ENCODE results near the gene TSPAN14.
"Not testable (repeated sequence)": the region's sequence is repeated elsewhere in the genome, so short reads cannot be mapped to it uniquely, and the experiment has no call there.

TSPAN14 gene

DNA sequence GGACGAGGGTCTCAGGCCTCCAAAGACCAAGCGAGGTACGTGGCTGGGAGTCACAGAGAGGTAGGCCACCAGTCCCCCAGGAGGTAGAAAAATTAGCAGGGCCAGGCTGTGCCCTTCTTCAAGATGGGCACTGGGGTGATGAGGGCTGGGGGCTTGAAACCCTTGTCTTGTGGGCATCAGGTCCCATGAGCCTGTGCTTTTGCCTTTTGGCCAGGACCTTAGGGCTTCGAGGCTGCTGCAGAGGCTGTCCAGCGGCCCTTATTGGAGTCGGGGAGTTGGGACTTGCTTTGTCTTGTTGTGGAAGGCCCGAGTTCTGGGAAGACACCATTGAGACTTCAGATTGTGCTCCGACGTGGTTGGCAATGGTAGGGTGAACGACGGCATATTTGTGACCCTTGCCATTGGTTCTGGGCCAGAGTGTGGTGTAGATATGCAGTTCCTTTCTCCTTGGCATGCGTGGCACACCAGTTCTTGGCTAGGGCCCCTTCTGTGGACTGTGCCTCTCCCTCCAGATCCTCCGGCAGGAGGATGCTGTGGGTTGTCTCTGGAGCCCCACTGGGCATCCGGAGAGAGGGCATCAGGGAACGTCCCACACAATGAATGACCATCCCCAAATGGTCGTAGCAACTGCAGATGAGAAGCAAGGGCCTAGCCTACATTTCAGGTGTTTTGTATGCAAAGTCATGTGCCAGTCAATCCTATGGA, 84.5 kb downstream of the TSPAN14 start:
- no peak overlapping the region for H3K27ac Mint-ChIP-seq
- no peak overlapping the region for H3K4me3 Mint-ChIP-seq
- no peaks in the 10 kb centered on the region for H3K9me3 Mint-ChIP-seq
- H3K27me3 Mint-ChIP-seq (ENCODE audit: low read depth): no peaks in the 10 kb centered on the region
- no peak for DNase-seq (ENCODE audit: low spot score)
- H3K4me1 Mint-ChIP-seq (ENCODE audit: low read depth): peaks cover 12% of the 10 kb centered on the region
- H3K36me3 Mint-ChIP-seq (ENCODE audit: low read depth): peaks cover 3% of the 10 kb centered on the region

DNA sequence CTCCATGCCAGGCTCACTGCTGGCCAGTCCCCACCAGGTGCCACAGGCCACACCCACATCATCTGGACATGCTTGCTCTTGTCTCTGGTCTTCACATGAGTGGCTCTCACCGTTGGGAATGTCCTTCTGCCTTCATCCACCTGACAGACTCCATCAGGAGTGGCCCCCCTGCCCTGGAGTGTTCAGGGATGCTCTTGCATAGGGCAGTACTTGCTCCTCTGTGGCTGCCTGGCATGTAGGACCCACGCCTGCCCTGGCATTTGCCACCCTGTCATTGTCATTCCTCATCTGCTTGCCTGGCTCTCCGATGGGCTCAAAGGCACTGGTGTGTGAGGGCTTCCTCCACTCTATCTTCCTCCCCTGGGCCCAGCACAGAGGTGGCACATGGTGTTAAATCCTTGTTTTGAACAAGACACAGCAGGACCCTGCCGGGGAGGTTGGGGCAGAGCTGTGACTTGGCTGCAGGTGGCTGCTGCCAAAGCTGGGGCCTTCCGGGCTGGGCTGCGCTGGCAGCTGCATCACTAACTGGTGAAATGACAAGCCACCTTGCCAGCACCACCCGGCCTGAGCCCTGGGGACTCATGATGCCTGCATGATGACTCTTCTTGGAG, 85.4 kb downstream of the TSPAN14 start:
- no peak overlapping the region for H3K27ac Mint-ChIP-seq
- peaks cover 2% of the 10 kb centered on the region for H3K27me3 Mint-ChIP-seq (ENCODE audit: low read depth)
- H3K4me1 Mint-ChIP-seq (ENCODE audit: low read depth): peaks cover 12% of the 10 kb centered on the region
- H3K4me3 Mint-ChIP-seq: no peak overlapping the region
- no peak for DNase-seq (ENCODE audit: low spot score)
- no peaks in the 10 kb centered on the region for H3K9me3 Mint-ChIP-seq
- H3K36me3 Mint-ChIP-seq (ENCODE audit: low read depth): peaks cover 3% of the 10 kb centered on the region

DNA sequence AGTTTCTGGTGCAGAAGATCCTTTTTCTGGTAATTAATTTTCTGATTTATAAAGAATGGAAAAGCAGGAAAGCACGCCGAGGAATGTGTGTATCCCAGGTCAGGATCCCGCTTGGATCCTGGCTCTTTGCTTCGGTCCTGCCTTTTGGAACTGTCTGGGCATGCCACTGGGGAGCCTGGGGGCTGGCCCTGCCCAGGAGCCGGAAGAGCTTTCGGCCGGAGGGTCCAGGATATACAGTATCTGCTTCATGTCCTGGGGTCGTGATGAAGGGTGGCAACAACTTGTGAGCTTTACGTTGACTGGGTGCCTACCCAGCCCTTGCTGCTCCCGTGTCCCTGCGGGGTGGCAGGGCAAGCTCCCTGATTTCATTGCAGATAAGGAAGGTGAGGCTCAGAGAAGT, 86.0 kb downstream of the TSPAN14 start:
- H3K9me3 Mint-ChIP-seq: no peaks in the 10 kb centered on the region
- no peak overlapping the region for H3K27ac Mint-ChIP-seq
- DNase-seq (ENCODE audit: low spot score): no peak
- H3K4me1 Mint-ChIP-seq (ENCODE audit: low read depth): peaks cover 12% of the 10 kb centered on the region
- H3K36me3 Mint-ChIP-seq (ENCODE audit: low read depth): peaks cover 5% of the 10 kb centered on the region
- H3K27me3 Mint-ChIP-seq (ENCODE audit: low read depth): peaks cover 7% of the 10 kb centered on the region
- H3K4me3 Mint-ChIP-seq: no peak overlapping the region

DNA sequence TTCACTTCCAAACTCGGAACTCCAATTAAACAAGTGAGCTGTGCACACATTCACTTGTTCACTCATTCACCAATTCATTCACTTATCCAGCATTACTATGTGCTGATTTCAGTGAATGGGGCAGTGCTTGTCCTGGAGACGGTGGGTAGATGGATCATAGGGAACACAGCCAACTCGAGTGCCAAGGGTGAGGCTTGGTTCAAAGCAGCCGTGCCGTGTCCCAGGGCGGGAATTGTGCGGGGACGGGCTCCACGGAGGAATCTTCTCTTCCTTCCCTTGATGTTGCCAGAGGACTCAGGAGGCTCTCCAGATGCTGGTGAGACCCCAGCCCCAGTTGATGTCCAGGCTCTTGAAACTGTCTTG, 86.5 kb downstream of the TSPAN14 start:
- H3K9me3 Mint-ChIP-seq: no peaks in the 10 kb centered on the region
- no peak overlapping the region for H3K4me3 Mint-ChIP-seq
- peaks cover 11% of the 10 kb centered on the region for H3K27me3 Mint-ChIP-seq (ENCODE audit: low read depth)
- DNase-seq (ENCODE audit: low spot score): no peak
- H3K27ac Mint-ChIP-seq: no peak overlapping the region
- peaks cover 2% of the 10 kb centered on the region for H3K36me3 Mint-ChIP-seq (ENCODE audit: low read depth)
- H3K4me1 Mint-ChIP-seq (ENCODE audit: low read depth): peaks cover 10% of the 10 kb centered on the region

DNA sequence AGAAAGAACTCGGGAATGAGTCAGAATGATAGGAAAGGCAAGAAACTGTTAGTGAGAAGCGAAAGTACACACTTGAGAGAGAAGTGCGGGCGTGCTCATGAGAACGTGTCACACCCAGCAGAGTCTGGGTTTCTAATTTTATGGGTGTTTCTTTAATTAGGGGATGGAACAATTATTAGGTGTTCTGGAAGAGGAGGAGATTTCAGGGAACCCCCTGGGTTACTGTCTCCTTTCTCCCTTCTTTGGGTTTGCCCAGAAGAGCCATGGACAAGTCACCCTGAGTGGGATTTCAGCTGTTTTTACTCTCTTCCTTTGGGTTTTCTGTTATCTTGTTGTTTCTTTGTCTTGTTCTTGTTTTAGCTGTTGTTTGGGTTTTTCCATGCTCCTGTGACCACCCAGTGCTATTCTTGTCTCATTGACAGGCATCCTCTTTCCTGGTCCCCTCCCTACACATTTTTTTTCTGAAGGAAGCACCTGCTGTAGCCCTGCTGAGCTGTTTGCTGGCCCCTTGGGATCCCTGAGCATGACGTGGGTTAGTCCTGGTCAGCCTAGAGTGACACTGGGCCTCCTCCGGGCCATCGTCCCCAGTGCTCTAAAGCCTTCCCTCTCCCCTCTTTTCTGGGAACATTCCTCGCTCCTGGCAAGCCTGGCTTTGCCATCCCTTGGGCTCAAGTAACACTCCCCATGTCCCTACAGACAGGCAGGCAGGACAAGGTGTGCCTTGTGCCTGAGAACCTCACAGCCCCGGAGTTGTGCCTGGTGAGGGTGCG, 87.1 kb downstream of the TSPAN14 start:
- H3K4me3 Mint-ChIP-seq: no peak overlapping the region
- H3K4me1 Mint-ChIP-seq (ENCODE audit: low read depth): peaks cover 10% of the 10 kb centered on the region
- peaks cover 2% of the 10 kb centered on the region for H3K36me3 Mint-ChIP-seq (ENCODE audit: low read depth)
- H3K27me3 Mint-ChIP-seq (ENCODE audit: low read depth): peaks cover 12% of the 10 kb centered on the region
- H3K9me3 Mint-ChIP-seq: no peaks in the 10 kb centered on the region
- no peak for DNase-seq (ENCODE audit: low spot score)
- no peak overlapping the region for H3K27ac Mint-ChIP-seq

- Mint-ChIP-seq H3K27me3 (ENCODE audit: low read depth) (peaks cover 12% of the 10 kb centered on the region), H3K4me1 (ENCODE audit: low read depth) (peaks cover 6% of the 10 kb centered on the region), H3K4me3 (no peak overlapping the region), H3K27ac (no peak overlapping the region), H3K9me3 (no peaks in the 10 kb centered on the region), H3K36me3 (ENCODE audit: low read depth) (peaks cover 2% of the 10 kb centered on the region)
- DNase-seq (ENCODE audit: low spot score): no peak
Measured at GRCh38 chr10:80542053-80542452, 87.9 kb downstream of the TSPAN14 start.

GRCh38 chr10:80542652-80543318, 88.7 kb downstream of the TSPAN14 start:
- no peak for DNase-seq (ENCODE audit: low spot score)
- Mint-ChIP-seq H3K27me3 (ENCODE audit: low read depth) (peaks cover 15% of the 10 kb centered on the region), H3K4me3 (no peak overlapping the region), H3K27ac (no peak overlapping the region), H3K36me3 (ENCODE audit: low read depth) (peaks cover 2% of the 10 kb centered on the region), H3K9me3 (no peaks in the 10 kb centered on the region), H3K4me1 (ENCODE audit: low read depth) (peaks cover 5% of the 10 kb centered on the region)

DNA sequence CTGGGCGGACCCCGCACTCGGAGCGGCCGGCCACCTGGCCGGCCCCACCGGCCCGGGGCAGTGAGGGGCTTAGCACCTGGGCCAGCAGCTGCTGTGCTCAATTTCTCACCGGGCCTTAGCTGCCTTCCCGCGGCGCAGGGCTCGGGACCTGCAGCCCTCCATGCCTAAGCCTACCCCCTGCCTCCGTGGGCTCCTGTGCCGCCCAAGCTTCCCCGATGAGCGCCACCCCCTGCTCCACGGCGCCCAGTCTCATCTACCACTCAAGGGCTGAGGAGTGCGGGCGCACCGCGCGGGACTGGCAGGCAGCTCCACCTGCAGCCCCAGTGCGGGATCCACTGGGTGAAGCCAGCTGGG, 89.2 kb downstream of the TSPAN14 start:
- H3K36me3 Mint-ChIP-seq (ENCODE audit: low read depth); H3K4me1 Mint-ChIP-seq (ENCODE audit: low read depth); H3K9me3 Mint-ChIP-seq; DNase-seq (ENCODE audit: low spot score); H3K27ac Mint-ChIP-seq; H3K4me3 Mint-ChIP-seq: not testable (repeated sequence)
- peaks cover 15% of the 10 kb centered on the region for H3K27me3 Mint-ChIP-seq (ENCODE audit: low read depth)

- peaks cover 2% of the 10 kb centered on the region for H3K36me3 Mint-ChIP-seq (ENCODE audit: low read depth)
- H3K4me1 Mint-ChIP-seq (ENCODE audit: low read depth): peaks cover 5% of the 10 kb centered on the region
- H3K4me3 Mint-ChIP-seq: no peak overlapping the region
- H3K27me3 Mint-ChIP-seq (ENCODE audit: low read depth): peaks cover 17% of the 10 kb centered on the region
- no peak overlapping the region for H3K27ac Mint-ChIP-seq
- no peaks in the 10 kb centered on the region for H3K9me3 Mint-ChIP-seq
- DNase-seq (ENCODE audit: low spot score): no peak
Measured at GRCh38 chr10:80544316-80544953, 90.3 kb downstream of the TSPAN14 start.

- peaks cover 2% of the 10 kb centered on the region for H3K36me3 Mint-ChIP-seq (ENCODE audit: low read depth)
- H3K9me3 Mint-ChIP-seq: no peaks in the 10 kb centered on the region
Measured at GRCh38 chr10:80545258-80545881, 91.3 kb downstream of the TSPAN14 start.

GRCh38 chr10:80552151-80552646, 98.1 kb downstream of the TSPAN14 start:
- H3K9me3 Mint-ChIP-seq: no peaks in the 10 kb centered on the region
- H3K27me3 Mint-ChIP-seq (ENCODE audit: low read depth): peaks cover 12% of the 10 kb centered on the region
- no peak for DNase-seq (ENCODE audit: low spot score)

More at GRCh38 chr10:80545258-80545881, 91.3 kb downstream of the TSPAN14 start:
- no peak overlapping the region for H3K27ac Mint-ChIP-seq
- no peak for DNase-seq (ENCODE audit: low spot score)
- peaks cover 17% of the 10 kb centered on the region for H3K27me3 Mint-ChIP-seq (ENCODE audit: low read depth)
- peaks cover 5% of the 10 kb centered on the region for H3K4me1 Mint-ChIP-seq (ENCODE audit: low read depth)
- no peak overlapping the region for H3K4me3 Mint-ChIP-seq

DNA sequence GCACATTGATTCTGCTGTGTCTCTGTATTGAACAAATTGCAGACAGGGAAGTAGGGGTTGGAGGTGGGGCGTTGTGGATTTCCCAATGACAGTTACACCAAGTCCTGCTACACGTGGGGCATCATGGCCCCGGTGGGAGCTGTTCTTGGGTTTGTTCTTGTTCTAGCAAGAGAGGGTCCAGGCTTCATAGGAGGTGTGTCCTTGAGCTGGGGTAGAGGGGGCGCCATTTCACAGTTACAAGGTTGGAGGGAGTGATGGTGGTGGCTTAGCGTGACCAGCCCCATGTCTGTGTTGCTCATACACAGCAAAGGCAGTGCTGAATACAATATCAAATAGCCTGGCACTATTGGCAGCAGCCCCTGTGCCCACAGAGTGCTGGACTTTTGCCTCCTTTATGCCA, 99.3 kb downstream of the TSPAN14 start:
- Mint-ChIP-seq H3K4me3 (no peak overlapping the region), H3K27ac (no peak overlapping the region), H3K27me3 (ENCODE audit: low read depth) (peaks cover 17% of the 10 kb centered on the region), H3K36me3 (ENCODE audit: low read depth) (no peaks in the 10 kb centered on the region), H3K9me3 (no peaks in the 10 kb centered on the region), H3K4me1 (ENCODE audit: low read depth) (no peaks in the 10 kb centered on the region)
- no peak for DNase-seq (ENCODE audit: low spot score)

More at GRCh38 chr10:80552151-80552646, 98.1 kb downstream of the TSPAN14 start:
- Mint-ChIP-seq H3K4me3 (no peak overlapping the region), H3K36me3 (ENCODE audit: low read depth) (no peaks in the 10 kb centered on the region), H3K27ac (no peak overlapping the region), H3K4me1 (ENCODE audit: low read depth) (no peaks in the 10 kb centered on the region)

DNA sequence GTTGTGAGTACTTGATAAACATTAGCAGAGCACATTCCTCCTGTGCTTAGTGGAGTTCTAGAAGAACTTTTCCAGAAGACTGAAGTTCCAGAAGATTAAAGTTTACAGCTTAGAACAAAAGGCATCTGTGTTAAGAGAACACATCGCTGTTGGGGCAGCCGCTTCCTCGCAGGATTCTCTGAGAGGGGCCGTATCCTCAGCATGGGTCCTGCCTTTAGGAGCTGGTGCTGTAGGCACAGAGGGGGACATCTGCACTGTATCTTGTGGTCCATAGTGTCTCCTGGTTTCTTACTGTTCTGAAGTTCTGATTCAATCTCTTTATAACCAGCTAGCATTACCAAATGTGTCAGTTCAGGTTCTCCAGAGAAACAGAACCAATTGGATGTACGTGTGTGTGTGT, 99.9 kb downstream of the TSPAN14 start:
- H3K36me3 Mint-ChIP-seq (ENCODE audit: low read depth): no peaks in the 10 kb centered on the region
- peaks cover 16% of the 10 kb centered on the region for H3K27me3 Mint-ChIP-seq (ENCODE audit: low read depth)
- H3K9me3 Mint-ChIP-seq: no peaks in the 10 kb centered on the region
- DNase-seq (ENCODE audit: low spot score): no peak
- no peak overlapping the region for H3K27ac Mint-ChIP-seq
- H3K4me3 Mint-ChIP-seq: no peak overlapping the region
- no peaks in the 10 kb centered on the region for H3K4me1 Mint-ChIP-seq (ENCODE audit: low read depth)

All from T-helper 2 cell treated with Interferon-gamma antibody and Interleukin-4, amounts not matched to agents 5 μg/mL and 100 μg/mL, for 36 hours (primary cell).